HG03196 (cell line): Measurements from ENCODE around the gene LRMDA.

Experiments
- ATAC-seq: cut with Tn5 transposase; IDR thresholded peaks from one replicate; pipeline ENCODE4 v1.9.1; 2021; ENCODE audit not compliant: unreplicated experiment

Gene LRMDA

DNA sequence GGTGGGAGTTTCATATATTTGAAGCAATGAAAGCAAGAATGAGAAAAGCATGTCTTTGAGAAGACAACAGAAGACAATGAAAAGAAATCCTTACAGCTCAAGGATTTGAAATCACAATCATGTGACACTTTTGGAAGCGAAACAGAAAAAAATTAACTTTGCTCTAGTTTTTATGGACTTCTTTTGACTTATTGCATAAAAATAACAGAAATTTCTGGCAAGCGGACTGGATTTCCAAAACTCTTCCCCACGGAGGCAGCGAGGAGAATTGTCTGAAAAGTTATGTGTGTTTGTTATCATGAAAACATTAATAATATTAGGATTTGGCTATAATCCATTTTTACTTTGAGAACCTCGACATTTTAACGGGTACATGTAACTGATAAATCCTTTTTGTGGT, 223.3 kb downstream of the LRMDA start:
- no peak for ATAC-seq

DNA sequence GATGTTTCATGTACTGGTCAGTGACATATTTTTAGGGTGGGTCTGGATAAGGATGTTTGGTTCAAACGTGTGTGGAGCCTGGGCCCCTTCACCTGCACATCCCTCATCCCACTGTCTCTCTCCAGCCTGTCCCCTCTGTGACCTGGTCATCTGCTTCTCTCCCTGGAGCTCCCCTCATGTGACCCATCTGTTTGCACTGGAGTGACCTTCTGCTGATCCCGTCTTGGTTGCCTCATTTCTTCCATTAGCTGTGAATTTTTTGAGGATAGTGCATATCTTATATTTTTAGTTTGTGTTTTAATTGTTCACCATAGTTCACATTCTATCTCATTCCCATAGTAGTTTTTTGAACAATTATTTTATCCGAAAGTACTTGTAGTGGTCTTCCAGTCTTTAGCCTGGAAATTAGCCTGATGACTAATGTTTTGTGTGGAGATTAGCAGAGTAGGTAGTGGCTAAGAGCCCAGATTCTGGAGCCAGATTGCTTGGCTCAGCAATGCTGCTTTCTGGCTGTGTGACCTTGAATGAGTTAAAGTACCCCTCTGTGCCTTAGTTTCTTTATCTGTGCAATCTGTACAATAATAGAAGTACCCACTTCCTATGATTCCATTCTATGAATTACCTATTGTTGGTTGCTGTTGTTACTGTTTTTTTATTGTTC, 224.5 kb downstream of the LRMDA start:
- no peak for ATAC-seq

DNA sequence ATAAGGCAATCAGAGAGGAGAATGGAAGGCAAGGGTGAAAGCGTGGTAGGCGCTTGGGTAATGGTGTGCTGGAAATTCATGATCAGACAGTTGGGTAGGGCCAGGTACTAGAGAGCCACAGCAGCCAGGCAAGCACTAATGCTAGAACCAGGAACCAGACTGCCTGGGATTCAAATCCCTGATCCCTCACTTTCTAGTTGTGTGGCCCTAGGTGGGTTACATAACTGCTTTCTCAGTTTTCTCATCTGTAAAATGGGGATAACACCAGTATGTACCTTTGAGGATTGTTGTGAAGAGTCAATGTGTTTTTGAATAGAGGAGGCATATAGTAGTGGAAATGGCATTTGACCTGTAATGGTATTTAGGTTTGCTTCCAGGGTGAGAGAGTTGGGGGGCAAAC, 225.9 kb downstream of the LRMDA start:
- ATAC-seq, result no peak

DNA sequence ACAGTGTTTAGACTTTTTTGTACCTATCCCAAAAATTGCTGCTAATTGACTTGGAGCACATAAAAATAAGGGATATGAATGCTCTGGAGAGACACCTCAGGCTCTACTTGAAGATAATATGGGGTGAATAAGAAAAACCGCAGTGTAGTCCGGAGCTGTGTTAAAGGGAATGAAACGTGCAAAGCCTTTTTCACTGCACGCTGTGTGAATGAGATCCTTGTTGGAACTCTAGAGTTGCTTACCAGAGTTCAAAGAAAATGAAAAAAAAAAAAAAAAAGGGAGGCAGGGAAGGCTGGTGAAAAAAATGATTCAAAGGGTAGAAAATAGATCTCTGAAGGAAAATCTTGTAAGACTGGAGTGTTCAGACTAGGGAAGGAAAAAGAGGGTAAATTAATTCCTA, 226.6 kb downstream of the LRMDA start:
- ATAC-seq, result no peak

DNA sequence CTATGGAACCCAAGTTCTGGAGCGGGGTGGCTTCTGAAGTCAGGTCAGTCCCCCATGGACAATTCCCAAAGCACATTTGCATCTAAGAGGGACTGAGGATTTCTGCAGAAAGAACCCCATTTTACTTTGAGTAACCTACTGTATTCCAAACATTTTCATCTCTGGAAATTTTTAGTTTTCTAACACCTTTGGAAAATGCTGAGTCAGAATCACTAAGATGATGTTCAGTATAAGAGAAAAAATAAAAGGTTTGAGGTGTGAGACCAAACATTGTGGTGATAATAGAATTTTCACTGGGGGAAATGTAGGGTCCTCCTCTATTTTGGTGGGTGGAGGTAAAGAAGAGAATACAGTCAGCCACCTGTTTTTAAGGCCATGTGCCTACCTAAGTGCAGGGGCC, 227.1 kb downstream of the LRMDA start:
- no peak for ATAC-seq

DNA sequence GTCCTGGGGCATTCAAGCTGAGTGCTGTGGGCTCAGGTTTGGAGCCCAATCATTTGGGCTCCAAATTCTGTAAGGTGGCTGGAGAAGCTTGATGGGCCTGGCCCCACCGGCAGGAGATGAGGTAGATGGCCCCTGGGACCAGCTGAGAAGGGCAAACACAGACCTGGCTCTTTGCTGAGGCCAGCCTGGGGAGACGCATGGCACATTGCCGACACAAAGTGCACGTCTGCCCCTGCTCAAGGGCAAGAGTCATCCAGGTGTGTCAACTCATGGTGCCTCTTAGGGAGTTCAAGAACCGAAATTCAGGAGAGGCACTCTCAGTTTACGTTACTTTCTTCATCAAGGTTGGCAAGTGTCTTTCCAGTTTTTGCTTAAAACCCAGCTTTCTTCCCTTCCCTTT, 227.5 kb downstream of the LRMDA start:
- no peak for ATAC-seq

DNA sequence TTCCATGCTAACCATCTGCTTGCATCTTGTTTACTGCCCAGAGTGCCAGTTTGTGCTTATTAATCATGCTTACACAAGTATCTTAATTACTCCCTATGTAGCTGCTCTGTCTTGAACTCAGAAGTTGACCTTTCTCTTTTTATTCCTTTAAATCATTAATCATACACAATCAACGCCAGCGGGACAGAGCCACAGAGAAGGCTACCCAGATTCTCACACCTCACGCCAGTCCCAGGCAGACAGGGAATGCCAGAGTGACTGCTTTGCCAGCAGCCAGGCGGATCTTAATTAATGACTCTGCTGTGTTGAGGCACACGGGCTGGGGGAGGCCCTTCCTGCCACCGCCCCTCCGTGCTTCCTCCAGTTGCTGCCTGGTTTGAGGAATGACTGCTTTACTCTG, 229.4 kb downstream of the LRMDA start:
- ATAC-seq, result no peak

DNA sequence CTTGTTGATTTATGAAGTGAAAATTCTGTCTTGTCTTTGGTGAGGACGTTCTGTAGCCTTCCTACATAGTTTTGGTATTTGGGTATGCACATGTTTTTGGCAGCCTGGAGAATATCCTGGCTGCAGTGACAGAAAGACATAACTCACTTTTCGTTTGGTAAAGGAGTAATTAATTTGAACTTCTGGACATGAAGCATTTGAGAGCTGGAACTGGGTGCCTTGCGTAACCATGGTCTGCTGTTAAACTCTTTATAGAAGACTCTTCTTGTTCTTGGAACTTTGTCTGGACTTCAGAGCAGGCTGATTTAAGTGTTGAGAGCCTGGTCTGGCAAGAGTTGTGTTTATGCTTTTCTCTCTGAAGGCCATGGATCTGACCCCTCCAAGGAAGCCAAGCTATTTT, 231.3 kb downstream of the LRMDA start:
- no peak for ATAC-seq

DNA sequence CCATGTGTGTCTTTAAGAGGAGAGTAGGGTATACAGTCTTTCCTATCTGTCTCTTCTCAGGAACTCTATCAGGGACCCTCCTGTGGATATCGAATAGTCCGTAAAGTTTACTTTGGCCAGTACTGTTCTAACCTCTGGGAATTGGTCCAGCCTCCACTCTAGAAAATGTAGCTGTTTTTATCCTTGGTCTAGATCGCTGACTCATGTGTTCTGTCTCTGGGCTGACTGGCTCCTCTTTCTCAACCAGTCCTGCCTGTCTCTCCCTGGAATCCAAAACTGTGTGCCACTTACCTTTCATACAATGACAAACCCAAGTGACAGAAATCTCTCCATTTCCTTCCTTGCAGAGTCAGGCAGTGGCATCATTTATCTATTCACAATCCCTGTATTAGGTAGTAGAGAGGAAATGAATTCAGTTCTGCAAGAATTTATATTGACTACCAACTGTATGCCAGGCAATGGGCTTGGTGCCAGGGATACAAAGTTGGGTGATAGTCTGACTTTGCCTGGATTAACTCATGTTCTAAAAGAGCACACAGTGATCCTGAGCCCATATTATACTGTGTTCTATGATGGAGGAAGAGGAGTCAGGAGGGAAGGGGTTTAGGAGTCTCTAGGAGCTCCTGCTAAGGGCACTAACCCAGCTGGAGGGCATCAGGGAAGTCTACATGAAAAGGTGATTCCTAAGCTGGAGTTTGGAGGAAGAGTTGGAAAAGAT, 232.7 kb downstream of the LRMDA start:
- ATAC-seq, result no peak

DNA sequence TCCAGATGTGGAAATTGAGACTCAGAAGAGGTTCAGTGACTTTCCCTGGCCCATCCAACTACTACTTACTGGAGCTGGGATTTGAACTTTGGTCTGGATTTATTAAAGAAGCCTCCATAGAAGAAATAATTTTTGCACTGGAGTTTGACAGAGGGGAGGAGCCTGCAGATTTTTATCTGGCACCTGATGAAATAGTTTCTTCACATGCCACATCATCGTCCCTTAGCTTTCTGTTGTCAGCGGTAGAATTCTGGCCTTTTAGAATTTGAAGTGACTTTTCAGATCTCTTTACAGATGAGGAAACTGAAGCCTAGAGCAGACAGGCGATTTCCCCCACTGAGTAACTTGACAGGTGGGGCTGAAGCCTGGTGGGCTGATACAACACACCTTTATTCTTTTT, 233.5 kb downstream of the LRMDA start:
- no peak for ATAC-seq

DNA sequence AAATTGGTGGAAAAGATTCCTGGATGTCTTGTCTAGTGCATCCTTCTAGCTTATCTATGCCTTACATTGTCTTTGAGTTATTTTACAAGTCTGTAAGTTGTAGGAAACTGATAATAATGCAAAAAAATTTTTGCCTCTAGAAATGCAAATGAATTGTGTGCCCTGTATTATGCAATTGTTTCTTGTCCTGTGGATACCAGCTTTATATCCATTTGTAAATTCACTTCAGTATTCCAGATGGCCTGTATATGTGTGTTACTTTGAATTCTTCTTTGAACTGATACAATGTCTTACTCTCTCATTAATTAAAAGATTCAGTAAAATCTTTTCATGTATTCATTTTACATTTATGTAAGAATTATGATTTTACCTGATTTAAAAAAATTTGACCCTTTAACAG, 234.3 kb downstream of the LRMDA start:
- ATAC-seq, result no peak

DNA sequence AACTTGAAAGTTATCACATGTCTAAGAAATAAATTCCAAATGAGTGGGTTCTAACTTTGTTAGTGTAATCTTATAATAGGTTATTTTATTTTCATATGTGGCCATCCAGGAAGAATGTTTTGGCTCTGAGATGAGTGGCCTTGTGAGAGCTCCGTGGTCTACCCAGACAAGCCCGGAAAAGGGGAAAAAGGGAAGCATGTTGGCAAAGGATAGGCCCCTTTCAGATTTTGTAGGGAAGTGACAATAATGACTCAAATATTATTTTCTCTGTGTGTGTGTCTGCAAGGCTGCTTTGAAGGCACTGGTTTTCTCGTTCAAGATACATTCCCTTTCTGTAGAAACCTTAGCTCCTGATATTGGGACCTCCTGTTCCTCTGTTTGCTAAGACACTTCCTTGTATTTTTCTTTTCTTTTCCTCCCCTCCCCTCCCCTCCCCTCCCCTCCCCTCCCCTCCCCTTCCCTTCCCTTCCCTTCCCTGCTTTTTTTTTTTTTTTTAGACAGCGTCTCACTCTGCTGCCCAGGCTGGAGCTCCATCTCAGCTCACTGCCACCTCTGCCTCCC, 240.8 kb downstream of the LRMDA start:
- no peak for ATAC-seq

DNA sequence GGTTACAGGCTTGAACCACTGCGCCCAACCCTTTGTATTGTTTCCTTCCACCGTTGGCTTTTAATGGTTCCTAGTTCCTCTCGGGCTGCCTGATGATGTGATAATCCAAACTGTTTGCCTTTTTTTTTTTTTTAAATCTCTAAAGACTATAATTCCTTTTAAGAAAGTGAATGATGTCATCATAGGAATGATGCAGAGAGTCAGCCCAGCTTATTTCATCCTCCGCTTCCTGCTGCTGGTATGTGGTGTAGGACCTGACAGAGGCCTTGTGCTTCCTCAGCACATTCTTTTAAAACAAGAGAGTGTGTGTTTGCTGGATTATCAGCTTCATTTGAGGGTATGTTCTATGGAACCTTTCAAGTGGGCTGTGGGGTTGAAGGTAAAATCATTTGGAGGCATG, 241.4 kb downstream of the LRMDA start:
- ATAC-seq, result no peak

DNA sequence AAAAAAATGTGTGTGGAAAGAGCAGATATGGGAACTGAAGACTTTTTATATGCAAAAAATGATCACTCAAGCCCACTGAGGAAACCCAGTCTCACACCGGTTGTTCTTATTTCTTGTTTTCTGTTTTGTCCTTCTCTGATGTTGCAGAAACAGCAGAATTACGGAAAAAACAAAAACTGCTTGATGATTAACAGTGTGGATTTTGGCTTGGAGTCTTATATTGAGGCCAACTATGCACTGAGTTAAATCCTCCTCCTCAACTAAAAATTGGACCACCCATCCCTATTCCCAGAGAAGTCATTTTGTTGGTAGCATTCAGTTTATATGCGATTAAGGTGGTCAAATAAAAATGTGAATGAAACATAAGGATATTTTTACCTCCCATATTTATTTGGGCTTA, 246.1 kb downstream of the LRMDA start:
- no peak for ATAC-seq

DNA sequence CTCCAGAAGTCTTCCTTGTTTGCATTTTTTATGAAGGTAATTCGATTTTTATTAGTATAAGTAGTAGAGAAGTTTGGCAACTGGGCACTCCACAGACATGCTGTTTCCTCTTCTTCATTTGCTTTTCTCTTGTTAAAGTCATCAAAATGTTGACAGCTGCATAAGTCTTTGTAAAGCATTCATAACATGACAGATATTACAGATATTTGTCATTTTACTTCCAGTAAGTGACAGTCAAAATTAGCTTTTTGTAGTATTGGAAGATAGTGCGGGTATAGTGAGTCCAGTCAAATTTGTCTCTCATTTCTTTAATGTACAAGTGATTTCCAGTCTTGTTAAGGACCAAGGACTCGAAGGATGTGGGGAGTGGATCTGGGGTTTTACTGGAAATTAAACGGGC, 247.1 kb downstream of the LRMDA start:
- ATAC-seq, result no peak

DNA sequence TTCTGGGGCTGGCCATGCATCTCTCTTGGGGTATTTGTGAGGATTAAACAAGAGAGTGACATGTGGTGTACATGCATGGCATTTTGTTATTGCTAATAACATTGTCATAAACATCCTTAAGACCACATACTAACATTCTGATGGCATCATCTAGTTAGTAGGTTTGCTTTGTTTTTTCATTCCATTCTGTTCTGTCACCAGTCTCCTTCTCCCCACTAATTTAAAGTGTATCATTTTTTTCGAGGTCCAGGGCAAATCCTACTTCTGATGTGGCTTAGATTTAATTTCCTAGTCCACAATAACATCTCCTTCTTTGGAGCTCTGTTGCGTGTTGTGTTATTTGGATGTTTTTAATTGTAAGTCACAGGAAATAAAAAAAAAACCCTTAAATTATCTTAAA, 248.1 kb downstream of the LRMDA start:
- no peak for ATAC-seq

DNA sequence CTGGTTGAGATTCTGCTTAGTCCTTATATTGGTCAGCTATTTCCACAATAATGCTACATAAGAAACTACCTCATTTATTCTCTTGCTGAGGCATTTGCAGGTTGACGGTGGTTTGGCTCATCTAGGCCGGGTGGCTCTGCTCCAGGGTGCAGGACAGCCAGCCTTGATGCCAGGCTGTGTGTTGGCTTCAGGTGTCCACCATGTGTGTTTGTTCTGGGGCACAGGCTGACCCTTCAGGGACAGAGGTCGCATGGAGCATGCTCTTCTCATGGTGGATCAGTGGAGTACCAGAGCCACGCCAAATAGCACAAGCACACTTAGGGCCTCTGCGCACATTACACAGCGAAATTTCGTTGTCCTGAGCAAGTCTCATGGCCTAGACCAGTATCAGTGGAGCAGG, 249.9 kb downstream of the LRMDA start:
- ATAC-seq, result no peak

DNA sequence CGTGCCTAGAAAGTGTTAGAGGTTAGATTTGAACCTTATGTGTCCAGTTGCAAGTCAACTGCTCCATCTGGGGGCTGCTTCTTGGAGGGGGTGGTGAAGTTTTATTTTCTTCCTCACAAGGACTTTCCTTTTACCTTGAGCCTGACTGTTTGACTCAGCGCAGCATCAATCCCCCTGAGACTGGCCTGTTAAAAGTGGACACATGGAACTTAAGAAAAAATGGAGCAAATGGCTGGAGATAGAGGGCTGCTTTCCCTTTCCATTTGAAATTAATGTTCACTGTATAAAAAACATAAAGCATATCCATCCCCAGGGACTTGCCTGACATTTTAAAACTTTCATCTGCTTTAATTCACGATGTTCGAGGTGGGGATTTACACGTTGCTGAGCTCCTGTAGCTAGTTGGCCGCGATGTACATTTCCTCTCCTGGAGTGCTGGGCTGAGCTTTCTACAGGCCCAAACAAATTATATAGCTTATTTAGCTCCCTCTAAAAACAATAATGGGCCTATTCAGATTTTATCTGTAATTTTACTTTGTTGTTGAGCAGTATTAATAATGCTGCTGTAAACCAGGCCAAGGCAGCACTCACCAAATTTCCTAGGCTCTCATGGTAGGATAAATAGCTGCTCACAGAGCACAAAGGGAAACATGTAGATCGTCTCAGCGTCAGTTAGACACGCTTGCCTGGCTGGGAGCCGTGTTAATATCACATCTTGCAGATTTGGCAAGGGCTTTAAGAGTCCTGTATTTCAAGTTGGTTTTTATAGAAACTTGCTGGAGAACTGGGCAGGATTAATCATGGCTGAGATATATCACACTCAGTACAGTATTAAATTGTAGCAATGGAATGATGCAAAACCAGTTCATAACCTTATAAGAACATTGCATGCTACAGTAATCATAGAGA, 251.5 kb downstream of the LRMDA start:
- ATAC-seq, result no peak

DNA sequence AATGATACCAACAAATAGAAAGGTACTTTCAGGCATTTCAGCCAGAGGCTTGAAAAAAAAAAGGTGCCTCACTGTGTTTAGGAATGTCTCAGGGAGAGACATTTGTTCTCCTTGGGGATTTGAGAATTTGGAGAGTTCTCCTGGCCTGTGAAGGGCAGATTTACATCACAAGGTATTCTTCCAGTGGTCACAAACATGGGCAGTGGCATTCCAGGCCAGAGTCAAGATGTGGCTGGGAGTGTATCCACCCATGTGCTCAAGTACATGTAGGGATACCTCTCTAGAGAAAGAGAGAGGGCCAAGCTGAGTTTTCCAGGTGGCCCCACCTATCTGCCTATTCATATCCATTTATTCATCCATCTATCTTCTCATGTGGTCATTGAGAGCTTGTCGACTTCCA, 253.8 kb downstream of the LRMDA start:
- ATAC-seq, result no peak

DNA sequence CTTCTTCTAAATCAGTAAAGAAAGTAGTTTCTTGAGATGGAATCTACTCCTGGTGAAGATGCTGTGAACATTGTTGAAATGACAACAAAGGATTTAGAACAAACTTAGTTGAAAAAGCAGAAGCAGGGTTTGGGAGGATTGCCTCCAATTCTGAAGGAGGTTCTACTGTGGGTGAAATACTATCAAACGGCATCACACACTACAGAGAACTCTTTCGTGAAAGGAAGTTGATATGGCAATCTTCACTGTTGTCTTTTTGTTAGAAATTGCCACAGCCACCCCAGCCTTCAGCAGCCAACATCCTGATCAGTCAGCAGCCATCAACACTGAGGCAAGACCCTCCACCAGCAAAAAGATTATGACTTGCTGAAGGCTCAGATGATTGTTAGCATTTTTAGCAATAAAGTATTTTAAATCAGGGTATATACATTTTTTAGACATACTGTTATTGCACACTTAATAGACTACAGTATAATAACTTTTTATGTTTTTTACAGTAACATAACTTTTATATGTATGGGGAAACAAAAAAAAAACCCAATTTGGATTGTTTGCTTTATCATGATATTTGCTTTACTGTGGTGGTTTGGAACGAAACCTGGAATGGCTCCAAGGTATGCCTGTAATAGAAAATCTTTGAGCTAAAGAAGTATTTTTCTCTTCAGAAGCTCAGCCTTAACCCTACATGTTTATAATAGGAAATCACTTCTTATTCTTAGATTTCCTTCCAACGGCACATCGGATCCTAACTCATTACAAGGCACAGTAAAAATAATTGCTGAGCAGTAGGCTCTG, 257.3 kb downstream of the LRMDA start:
- ATAC-seq, result no peak

DNA sequence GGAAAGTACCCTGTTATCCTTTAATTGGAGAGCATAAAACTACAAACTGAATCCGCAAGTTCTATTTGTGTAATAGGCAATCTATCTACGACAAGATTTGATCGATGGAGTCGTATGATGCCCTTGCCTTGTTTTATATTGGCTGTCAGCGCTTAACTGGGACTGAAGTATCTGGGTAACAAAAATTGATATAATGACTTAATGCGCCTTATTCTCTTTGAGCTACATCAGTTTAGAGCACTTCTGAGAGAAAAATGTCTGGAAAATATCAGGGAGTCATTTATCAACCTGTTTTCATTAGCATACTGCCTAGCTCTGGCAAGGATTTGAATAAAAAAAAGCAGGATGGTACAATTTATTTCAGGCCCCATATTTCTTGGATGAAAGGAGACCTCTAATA, 262.1 kb downstream of the LRMDA start:
- no peak for ATAC-seq
